UCSD-AML1 (cell line): Measurements from ENCODE around the gene FOXD1.

Experiments used
- DNase-seq: peaks from one replicate; lab custom pipeline; 2025; ENCODE audit not compliant: unreplicated experiment; lab: John Stamatoyannopoulos, UW

The FOXD1 gene

GRCh38 chr5:73441378-73441777 lies 7.2 kb downstream of the FOXD1 start:
- DNase-seq, result no peak

GRCh38 chr5:73440262-73440661 lies 8.3 kb downstream of the FOXD1 start:
- DNase-seq, result no peak

- no peak for DNase-seq
Observed at GRCh38 chr5:73438645-73439470, 9.7 kb downstream of the FOXD1 start.

GRCh38 chr5:73437777-73438644 lies 10.6 kb downstream of the FOXD1 start:
- DNase-seq, result no peak

GRCh38 chr5:73437101-73437776 lies 11.3 kb downstream of the FOXD1 start:
- no peak for DNase-seq

- DNase-seq, result no peak
Observed at GRCh38 chr5:73436535-73437100, 12.0 kb downstream of the FOXD1 start.

- no peak for DNase-seq
Observed at GRCh38 chr5:73435759-73436534, 12.6 kb downstream of the FOXD1 start.

GRCh38 chr5:73434907-73435306 lies 13.7 kb downstream of the FOXD1 start:
- no peak for DNase-seq

GRCh38 chr5:73434461-73434860 lies 14.1 kb downstream of the FOXD1 start:
- no peak for DNase-seq

GRCh38 chr5:73433982-73434342 lies 14.6 kb downstream of the FOXD1 start:
- no peak for DNase-seq

GRCh38 chr5:73433272-73433981 lies 15.2 kb downstream of the FOXD1 start:
- no peak for DNase-seq

GRCh38 chr5:73431204-73431851 lies 17.2 kb downstream of the FOXD1 start:
- no peak for DNase-seq

- no peak for DNase-seq
Observed at GRCh38 chr5:73426034-73426433, 22.5 kb downstream of the FOXD1 start.

- DNase-seq, result no peak
Observed at GRCh38 chr5:73424556-73424977, 24.0 kb downstream of the FOXD1 start.

GRCh38 chr5:73422164-73422563 lies 26.4 kb downstream of the FOXD1 start:
- no peak for DNase-seq

- DNase-seq, result no peak
Observed at GRCh38 chr5:73420666-73421065, 27.9 kb downstream of the FOXD1 start.

- no peak for DNase-seq
Observed at GRCh38 chr5:73419465-73420390, 28.8 kb downstream of the FOXD1 start.

- DNase-seq, result no peak
Observed at GRCh38 chr5:73419117-73419464, 29.5 kb downstream of the FOXD1 start.
